Measurements from ENCODE around the gene ABTB2. TPM values are rescaled to one million over a fixed set of nuclear protein-coding genes. Genes with fewer than 3 reads are reported as not detected.

Gene ABTB2
- total and polyA plus RNA-seq, 9 of the 15 experiments (the other 6 are each of a cell fraction or from before 2014, with no cell fraction given), result 0.03 to 0.18 (median 0.12) TPM; not detected in 2

GRCh38 chr11:34267417-34267816 lies 90.4 kb downstream of the ABTB2 start (continued):
- TF ChIP-seq ZNF511 (CRISPR knock-in tag; IDR thresholded peaks at IDR 0.05), result no peak

GRCh38 chr11:34267013-34267412 lies 90.8 kb downstream of the ABTB2 start:
- no peaks in the 10 kb centered on the region for H3K36me3 ChIP-seq (ENCODE audit: control insufficient read depth, insufficient read depth, low read length)
- H3K9me1 ChIP-seq (ENCODE audit: control insufficient read depth, insufficient read depth, low read length), result peaks cover 2% of the 10 kb centered on the region
- 0 out of 2 replicates have a peak, but pooled peaks cover 7% of the 10 kb centered on the region for H4K20me1 ChIP-seq (replicated peaks; ENCODE audit: control insufficient read depth, insufficient read depth, low read length)
- no peaks in the 10 kb centered on the region for H3K79me2 ChIP-seq (ENCODE audit: control insufficient read depth, insufficient read depth, low read length)
- no peak for DNase-seq (ENCODE audit: extremely low read depth in 1 of 4, low spot score in 3 of 4)
- ChIA-PET POLR2A (interaction anchor here (0.6 kb wide), 1 partner anchor 204 kb away, joined by 3 read pairs; no protein-coding TSS in a partner anchor), CTCF (ENCODE audit: low intra/inter-chr PET ratio) (no interaction called here)
- H3K4me2 ChIP-seq (ENCODE audit: insufficient read depth, low read length), result no peak overlapping the region
- no peaks in the 10 kb centered on the region for H3K9me3 ChIP-seq (replicated peaks; ENCODE audit: control insufficient read depth, insufficient read depth, low read depth, low read length)
- ATAC-seq, result no peak
- peaks cover 0 to 4% of the 10 kb centered on the region in 2 experiments; a peak in 2 of 5 replicates for H3K4me1 ChIP-seq (replicated peaks in 1 of 2; ENCODE audit: control insufficient read depth in 2 of 2, insufficient read depth in 2 of 2, low read length in 2 of 2)
- H2AFZ ChIP-seq (ENCODE audit: low read depth, low read length), result no peak overlapping the region
- H3K27me3 ChIP-seq (ENCODE audit: control insufficient read depth in 2 of 2, insufficient read depth in 2 of 2, low read length in 2 of 2), result peaks cover 25 to 71% of the 10 kb centered on the region in 2 experiments; a peak in 4 of 5 replicates
- H3K27ac ChIP-seq (ENCODE audit: extremely low read depth, low read depth, low read length), result no peak overlapping the region
- 4% methylated on average over 10 of the region's 11 CpGs for WGBS (ENCODE audit: insufficient coverage, low coverage, missing lambda C conversion rate)
- H3K4me3 ChIP-seq, result no peak overlapping the region
- FAIRE-seq, result no peak
- intact Hi-C loops (cut with micrococcal nuclease) (no loop called here), in situ Hi-C loops (cut with MboI) (no loop called here)
- no TSS peak for BruUV-seq (replicated peaks)
- H3K9ac ChIP-seq (ENCODE audit: insufficient read depth in 1 of 2, low read depth in 2 of 2, low read length in 2 of 2), result 0 out of 4 replicates have a peak overlapping the region, but pooled peaks of 1 of the 2 experiments have one; percentile 57
- TF ChIP-seq ZNF668 (CRISPR knock-in tag; IDR thresholded peaks at IDR 0.05) (no peak), ZNF398 (CRISPR knock-in tag; IDR thresholded peaks at IDR 0.05) (no peak), STAT5B (CRISPR knock-in tag; IDR thresholded peaks at IDR 0.05) (no peak), MTA1 (IDR thresholded peaks at IDR 0.05; ENCODE audit: borderline replicate concordance) (no peak), ZNF592 (IDR thresholded peaks at IDR 0.05) (no peak), TRIM28 (IDR thresholded peaks at IDR 0.05) (no peak), TEAD4 (IDR thresholded peaks at IDR 0.05; ENCODE audit: low read length) (no peak), TEAD4 (CRISPR knock-in tag; IDR thresholded peaks at IDR 0.05; ENCODE audit: borderline replicate concordance) (no peak), HMBOX1 (IDR thresholded peaks at IDR 0.05) (no peak), NCOA6 (IDR thresholded peaks at IDR 0.05) (no peak), ZNF77 (CRISPR knock-in tag; IDR thresholded peaks at IDR 0.05) (no peak), RBM17 (IDR thresholded peaks at IDR 0.05; ENCODE audit: borderline replicate concordance, low read depth, low read length) (no peak), TCF15 (CRISPR knock-in tag; IDR thresholded peaks at IDR 0.05) (no peak)

Measured in K562 (cell line).